Endometrial microvascular endothelial cells (primary cell): Measurements from ENCODE around the gene ALDH4A1. TPM values are rescaled to one million over a fixed set of nuclear protein-coding genes. Genes with fewer than 3 reads are reported as not detected.
"Not testable (repeated sequence)": the region's sequence is repeated elsewhere in the genome, so short reads cannot be mapped to it uniquely, and the experiment has no call there.

Experiments used
- in situ Hi-C: cut with HindIII; loops from 2 replicates; pipeline ENCODE4 v1.10.0; 2017; ENCODE audit warnings: low sequenced_read_pairs, low pct_unique_long_range_greater_than_20kb; ENCODE audit errors: inconsistent ontology term
- total RNA-seq: library from RNA; depleted of rRNA; stranded (reverse); fragments of >200 nt; gene quantifications from one replicate; pipeline ENCODE4 v1.2.3, GENCODE V29; 2015; ENCODE audit errors: inconsistent ontology term

Gene ALDH4A1
- total RNA-seq, 1 donor from 2014 or later: 16.9 TPM

GRCh38 chr1:18869847-18870594, 32.3 kb downstream of the ALDH4A1 start:
- in situ Hi-C loops: no loop called here

DNA sequence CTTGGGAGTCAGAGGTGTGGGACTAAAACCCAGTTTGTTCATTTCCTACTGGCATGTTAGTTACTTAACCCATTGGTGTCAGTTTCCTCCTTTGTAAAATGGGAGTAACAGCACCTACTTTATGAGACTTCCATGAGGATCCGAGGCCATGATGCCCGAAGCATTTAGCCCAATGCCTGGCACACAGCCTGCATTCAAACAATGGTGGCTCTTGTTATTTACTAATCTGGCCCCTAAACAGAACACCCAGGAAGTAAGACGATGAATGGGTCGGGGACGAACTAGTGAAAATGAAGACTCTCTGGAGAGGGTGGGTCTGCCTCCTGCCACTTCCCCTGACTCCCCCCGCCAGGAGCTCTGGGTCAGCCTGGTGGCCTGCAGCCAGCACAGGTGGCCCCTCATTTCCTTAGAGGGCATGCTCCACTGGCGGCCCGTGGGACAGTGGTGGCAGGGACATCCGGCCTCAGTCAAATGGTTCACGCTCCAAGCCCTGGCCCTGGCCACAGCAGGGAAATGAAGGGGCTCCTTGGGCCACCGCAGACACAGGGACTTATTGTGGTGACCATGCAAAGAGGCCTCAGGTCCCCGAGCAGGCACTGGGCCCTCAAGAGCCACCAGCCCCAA, 33.4 kb downstream of the ALDH4A1 start:
- in situ Hi-C loops: no loop called here

DNA sequence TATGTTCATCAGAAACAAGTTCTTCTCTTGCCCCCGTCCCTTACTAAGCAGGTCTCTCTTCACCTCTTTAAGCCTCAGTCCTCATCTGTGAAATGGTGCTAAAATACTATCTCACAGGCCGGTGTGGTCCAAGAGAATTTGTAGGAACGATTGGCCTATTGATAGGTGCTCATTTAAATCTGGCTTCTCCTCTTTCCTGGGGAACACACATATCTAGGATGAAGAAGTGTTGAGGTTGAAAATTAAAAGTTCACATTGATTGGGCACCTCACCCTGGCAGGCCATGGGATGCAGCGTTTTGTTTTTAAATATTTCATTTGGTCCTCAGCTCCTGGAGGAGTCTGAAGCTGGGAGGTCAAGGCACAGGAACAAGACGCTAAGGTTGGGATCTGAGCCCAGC, 34.0 kb downstream of the ALDH4A1 start:
- in situ Hi-C loops: no loop called here

DNA sequence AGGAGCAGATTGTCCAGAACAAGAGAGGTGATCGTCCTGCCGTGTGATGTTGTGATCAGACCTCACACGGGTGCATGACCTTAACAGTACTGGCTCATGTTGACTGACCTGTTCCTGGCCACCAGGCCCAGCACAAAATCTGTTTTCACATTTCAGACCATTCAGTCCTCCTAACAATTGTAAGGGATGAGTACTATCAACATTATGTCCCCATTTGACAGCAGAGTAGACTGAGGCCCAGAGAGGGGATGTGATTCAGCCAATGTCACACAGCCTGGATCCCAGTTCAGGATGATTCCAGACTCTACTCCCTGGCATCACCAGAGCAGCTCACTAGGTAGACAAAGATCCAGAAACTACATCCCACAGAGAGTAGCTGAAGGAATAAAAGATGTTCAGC, 35.5 kb downstream of the ALDH4A1 start:
- in situ Hi-C loops: no loop called here

DNA sequence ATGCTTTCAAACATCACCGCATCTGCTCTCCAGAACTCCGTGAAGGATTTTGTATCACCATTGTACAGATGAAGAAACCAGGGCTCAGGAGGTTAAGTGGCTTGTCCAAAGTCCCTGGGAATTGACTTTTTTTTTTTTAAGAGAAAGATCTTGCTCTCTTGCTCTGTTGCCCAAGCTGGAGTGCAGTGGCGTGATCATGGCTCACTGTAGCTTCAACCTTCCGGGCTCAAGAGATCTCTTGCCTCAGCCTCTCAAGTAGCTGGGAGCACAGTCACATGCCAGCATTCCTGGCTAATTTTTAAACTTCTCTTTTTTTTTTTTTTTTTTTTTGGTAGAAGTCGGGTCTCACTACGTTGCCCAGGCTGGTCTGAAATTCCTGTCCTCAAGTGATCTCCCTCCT, 36.0 kb downstream of the ALDH4A1 start:
- in situ Hi-C loops: no loop called here

GRCh38 chr1:18865176-18865575, 37.2 kb downstream of the ALDH4A1 start:
- in situ Hi-C loops: no loop called here

GRCh38 chr1:18861590-18861989, 40.8 kb downstream of the ALDH4A1 start:
- in situ Hi-C loops: no loop called here

GRCh38 chr1:18861082-18861481, 41.3 kb downstream of the ALDH4A1 start:
- in situ Hi-C loops: no loop called here

- in situ Hi-C loops: no loop called here
Measured at GRCh38 chr1:18859560-18859959, 42.8 kb downstream of the ALDH4A1 start, which contains the start of gene TAS1R2. TAS1R2 (minus strand) TSS chr1:18859660; CDS start chr1:18859660, 0 bp downstream.

DNA sequence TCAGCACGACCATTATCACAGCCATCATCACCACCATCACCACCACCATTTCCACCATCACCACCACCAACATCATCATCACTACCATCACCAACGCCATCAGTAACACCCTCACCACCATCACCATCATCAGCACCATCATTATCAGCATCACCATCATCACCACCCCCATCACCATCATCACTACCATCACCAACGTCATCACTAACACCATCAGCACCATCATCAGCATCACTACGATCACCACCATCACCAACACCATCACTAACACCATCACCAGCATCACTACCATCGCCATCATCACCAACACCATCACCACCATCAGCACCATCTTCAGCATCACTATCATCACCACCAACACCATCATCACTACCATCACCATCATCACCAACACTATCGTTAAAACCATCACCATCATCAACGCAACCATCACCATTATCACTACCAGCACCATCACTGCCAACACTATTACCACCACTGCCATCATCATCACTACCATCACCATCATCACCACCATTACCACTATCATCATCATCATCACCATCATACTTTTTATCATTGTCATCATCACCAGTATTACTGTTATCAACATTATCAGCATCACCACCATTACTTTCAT, 44.2 kb downstream of the ALDH4A1 start:
- in situ Hi-C loops: no loop called here

GRCh38 chr1:18856435-18856834, 45.9 kb downstream of the ALDH4A1 start:
- in situ Hi-C loops: no loop called here

DNA sequence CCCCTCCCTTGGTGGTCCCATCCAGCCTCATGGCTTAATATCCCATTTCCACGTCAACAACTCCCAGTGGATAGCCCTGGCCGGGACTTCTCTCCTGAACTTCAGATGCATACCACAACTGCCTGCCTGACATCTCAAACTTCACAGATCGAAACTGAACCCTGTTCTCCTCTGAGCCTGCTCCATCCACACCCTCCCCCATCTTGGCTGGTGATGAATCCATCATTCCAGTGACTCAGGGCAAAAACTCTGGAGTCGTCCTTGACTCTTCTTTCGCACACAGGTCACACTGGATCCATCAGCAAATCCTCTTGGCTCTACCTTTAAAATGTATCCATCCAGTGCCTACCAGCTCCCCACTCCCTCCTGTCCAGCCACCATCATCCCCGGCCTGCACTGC, 46.8 kb downstream of the ALDH4A1 start:
- in situ Hi-C loops: no loop called here

DNA sequence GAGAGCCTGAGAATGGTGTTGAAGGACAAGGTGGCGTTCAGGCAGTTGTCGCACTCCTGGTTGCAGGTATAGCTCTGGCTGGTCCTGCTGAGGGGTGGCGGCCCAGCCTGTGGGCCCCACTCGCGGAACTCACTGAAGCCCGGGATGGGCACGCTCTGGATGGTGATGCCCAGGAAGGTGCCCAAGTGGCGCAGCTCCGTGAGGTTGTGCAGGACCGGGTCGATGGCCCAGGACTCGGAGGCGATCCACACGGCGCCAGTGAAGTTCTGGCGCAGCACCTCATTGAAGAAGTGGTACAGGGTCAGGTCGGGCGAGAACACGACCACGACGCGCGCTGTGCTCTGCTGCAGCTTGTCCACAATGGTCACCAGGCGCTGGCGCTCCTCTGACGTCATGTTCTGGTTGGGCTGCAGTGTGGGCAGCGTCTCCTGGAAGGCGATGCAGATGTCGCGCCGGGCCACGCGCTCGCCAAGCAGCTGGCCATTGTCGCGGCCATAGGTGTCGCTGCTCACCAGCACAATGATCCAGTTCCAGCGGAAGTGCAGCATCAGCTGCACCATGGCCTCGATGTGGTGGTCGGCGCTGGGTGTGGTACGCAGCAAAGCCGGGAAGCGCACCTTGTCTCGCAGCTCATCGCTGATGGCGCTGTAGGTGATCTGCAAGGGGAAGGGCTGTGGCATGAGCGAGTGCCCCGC, 47.9 kb downstream of the ALDH4A1 start:
- in situ Hi-C loops: no loop called here

DNA sequence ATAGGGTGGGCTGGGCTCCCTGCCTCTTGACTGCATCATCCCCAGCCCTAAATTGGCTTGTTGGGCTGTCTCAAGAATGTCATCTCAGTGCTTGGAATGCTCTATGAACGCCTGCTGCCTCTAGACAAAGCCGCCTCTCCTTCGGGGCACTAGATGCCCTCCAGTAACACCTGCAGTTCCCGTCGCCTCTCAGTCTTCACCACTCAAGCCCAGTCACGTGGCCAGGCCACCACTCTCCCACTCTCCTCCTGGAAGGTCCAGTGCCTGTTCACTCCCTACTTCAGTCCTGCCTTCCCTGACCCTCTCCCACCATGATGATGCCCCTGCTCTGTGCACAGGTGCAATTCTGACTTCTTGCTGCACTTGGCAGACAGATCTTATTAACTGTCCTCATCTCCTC, 49.9 kb downstream of the ALDH4A1 start:
- in situ Hi-C loops: no loop called here

GRCh38 chr1:18849261-18849711, 53.1 kb downstream of the ALDH4A1 start:
- in situ Hi-C loops: no loop called here

DNA sequence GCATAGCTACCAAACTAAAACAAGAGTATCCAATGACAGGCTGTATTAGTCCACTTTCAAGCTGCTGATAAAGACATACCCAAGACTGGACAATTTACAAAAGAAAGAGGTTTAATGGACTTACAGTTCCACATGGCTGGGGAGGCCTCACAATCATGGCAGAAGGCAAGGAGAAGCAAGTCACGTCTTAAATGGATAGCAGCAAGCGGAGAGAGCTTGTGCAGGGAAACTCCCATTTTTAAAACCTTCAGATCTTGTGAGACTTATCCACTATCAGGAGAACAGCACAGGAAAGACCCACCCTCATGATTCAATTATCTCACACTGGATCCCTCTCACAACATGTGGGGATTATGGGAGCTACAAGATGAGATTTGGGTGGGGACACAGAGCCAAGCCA, 54.6 kb downstream of the ALDH4A1 start:
- in situ Hi-C loops: not testable (repeated sequence)

DNA sequence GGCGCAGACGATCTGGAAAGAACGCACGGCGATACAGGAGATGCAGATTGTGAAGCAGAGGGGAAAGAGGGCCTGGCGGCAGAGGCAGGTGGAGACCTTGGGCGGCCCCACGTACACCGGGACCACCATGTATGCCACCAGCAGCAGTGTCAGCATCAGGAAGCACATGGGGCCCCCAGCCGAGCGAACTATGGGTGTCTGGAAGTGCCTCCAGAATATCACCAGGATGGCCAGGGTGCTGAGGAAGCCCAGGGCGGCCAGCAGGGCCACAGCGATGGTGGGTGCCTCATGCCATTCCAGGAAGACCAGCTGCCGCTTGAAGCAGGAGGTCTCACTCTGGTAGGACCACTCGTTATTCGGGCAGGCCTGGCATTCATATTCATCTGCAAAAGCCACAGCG, 62.2 kb downstream of the ALDH4A1 start:
- in situ Hi-C loops: no loop called here

DNA sequence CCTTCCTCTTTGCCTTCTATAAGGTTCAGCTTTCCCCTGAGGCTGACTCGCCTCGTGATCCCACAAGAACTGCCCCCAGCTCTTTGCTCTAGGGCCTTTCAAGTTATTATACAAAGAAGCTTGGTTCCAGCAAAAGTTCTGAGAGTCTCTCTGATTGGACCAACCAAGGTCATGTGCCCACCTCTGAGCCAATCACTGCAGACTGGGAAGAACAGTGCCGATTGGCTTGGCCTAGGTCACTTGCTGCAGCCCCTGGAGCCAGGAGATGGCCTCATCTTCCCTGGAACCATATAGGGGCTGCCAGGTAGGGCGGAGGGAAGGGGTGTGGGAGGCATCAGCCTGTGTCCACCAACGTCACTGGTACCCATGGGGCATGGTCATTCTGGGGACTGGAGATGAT, 65.7 kb downstream of the ALDH4A1 start:
- in situ Hi-C loops: no loop called here

DNA sequence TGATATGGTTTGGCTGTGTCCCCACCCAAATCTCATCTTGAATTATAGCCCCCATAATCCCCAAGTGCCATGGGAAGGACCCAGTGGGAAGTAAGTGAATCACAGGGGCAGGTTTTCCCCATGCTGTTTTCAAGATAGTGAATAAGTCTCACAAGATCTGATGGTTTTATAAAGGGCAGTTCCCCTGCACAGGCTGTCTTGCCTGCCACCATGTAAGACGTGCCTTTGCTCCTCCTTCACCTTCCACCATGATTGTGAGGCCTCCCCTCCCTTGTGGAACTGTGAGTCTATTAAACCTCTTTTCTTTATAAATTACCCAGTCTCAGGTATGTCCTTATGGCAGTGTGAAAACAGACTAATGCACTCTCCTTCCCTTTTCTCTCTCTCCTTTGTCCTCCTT, 70.0 kb downstream of the ALDH4A1 start:
- in situ Hi-C loops: not testable (repeated sequence)

DNA sequence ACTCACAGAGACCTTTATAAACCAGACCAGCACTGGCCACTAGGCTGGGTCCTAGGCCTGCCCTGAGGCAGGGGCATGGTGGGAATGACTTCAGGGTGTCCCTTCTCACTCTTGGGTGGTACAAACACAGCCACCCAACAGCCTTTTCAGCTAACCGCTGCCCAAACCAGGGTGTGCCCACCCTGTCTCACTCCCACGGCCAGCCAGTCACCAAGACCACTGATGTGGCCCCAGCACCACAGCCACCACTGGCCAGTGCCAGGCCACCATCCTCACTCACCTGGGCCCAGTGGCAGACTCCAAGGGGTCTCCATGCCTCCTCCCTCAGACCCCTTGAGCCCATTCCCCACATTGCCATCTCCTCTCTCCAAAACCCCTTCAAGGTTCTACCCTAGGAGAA, 70.7 kb downstream of the ALDH4A1 start:
- in situ Hi-C loops: no loop called here
